Smooth muscle cell of trachea (primary cell): ENCODE measurements around the gene CINP. TPM values are rescaled to one million over a fixed set of nuclear protein-coding genes. Genes with fewer than 3 reads are reported as not detected.

Source experiments
- total RNA-seq: library from RNA; depleted of rRNA; stranded (reverse); fragments of >200 nt; gene quantifications from 2 replicates; pipeline ENCODE4 v1.2.1, GENCODE V29; 2014

CINP gene
- 54.7 and 85.4 TPM in 2 replicates for total RNA-seq

DNA sequence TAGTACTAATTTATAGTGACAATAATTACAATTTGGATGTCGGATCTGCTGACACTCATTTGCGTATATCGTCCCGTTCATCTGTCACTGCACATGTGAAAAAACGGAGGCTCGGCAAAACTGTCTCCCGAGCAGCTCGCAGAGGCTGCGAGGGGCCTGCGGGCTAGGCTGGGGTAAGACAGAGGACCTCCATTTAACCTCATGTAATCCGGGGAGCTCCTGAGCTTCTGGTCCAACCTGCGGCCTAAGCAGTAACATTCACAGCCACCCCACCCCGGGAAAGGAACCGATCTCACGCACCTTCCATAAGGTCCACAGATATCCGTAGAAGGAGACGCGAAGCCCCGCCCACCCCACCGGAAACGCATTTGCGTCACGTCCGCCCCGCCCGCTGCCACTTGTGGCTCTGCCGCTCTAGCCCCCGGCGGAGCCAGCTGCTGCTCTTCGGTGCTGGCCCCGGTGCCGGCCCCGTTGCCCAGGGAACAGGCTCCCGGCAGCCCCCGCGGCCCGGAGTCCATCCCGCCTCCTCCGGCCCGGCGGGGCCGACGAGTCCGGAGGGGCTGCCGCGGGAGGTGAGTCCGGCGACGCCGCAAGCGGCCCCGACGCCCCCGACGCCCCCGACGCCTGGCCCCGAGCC is at the start of gene CINP, which contains the start of gene TECPR2:
CINP (minus strand) TSS at position 346 of the 637 bp plus-strand sequence; CDS start at position 307, 39 bp downstream.
TECPR2 (plus strand) TSS at position 397 of the 637 bp plus-strand sequence. CDS start 13,781 bp downstream, outside the sequence.

GRCh38 chr14:102319351-102320032 is 43.2 kb downstream of the CINP start, which contains the start of gene ZNF839:
Gene ZNF839, plus strand, starts transcription at chr14:102319746. Its CDS starts 20 bp downstream, at chr14:102319766.

GRCh38 chr14:102304611-102305506 is 57.8 kb downstream of the CINP start, which contains the start of gene MOK:
Gene MOK, minus strand, starts transcription at chr14:102305164. Its CDS starts 196 bp downstream, at chr14:102304968.

Other genes with a start within 250 kb of the CINP start
- 13.9 and 18.2 TPM in 2 replicates for gene WDR20, start 223.0 kb downstream of the CINP start, total RNA-seq
- gene MOK, start 57.7 kb downstream of the CINP start, total RNA-seq, result 7.3 and 13.4 TPM in 2 replicates
- 6.8 and 12.8 TPM in 2 replicates for gene ZNF839, start 43.1 kb downstream of the CINP start, total RNA-seq
- gene TECPR2, start 51 bp upstream of the CINP start, total RNA-seq, result 29.3 and 31.1 TPM in 2 replicates
- 29.7 and 44.3 TPM in 2 replicates for gene ANKRD9, start 146.9 kb upstream of the CINP start, total RNA-seq
- 9.8 and 13.2 TPM in 2 replicates for gene RCOR1, start 229.8 kb upstream of the CINP start, total RNA-seq